ENCODE data around the gene CYB5A. TPM values are rescaled to one million over a fixed set of nuclear protein-coding genes. Genes with fewer than 3 reads are reported as not detected.

Gene CYB5A
- polyA plus RNA-seq, 1 donor, result 258 TPM

- DNase-seq, result no peak
Measured at GRCh38 chr18:74278983-74279382, 12.8 kb downstream of the CYB5A start.

GRCh38 chr18:74278058-74278457 is 13.7 kb downstream of the CYB5A start:
- no peak for DNase-seq

- no peak for DNase-seq
Measured at GRCh38 chr18:74277296-74277695, 14.5 kb downstream of the CYB5A start.

GRCh38 chr18:74276609-74277008 is 15.2 kb downstream of the CYB5A start:
- DNase-seq, result no peak

GRCh38 chr18:74275736-74276135 is 16.0 kb downstream of the CYB5A start:
- no peak for DNase-seq

GRCh38 chr18:74274700-74275099 is 17.1 kb downstream of the CYB5A start:
- DNase-seq, result no peak

GRCh38 chr18:74273394-74273793 is 18.4 kb downstream of the CYB5A start:
- no peak for DNase-seq

GRCh38 chr18:74271635-74272034 is 20.1 kb downstream of the CYB5A start:
- no peak for DNase-seq

GRCh38 chr18:74268933-74269620 is 22.7 kb downstream of the CYB5A start:
- no peak for DNase-seq

GRCh38 chr18:74268175-74268574 is 23.6 kb downstream of the CYB5A start:
- no peak for DNase-seq

- DNase-seq, result no peak
Measured at GRCh38 chr18:74266161-74266560, 25.6 kb downstream of the CYB5A start.

GRCh38 chr18:74265546-74266098 is 26.1 kb downstream of the CYB5A start:
- no peak for DNase-seq

- DNase-seq, result no peak
Measured at GRCh38 chr18:74264303-74265020, 27.3 kb downstream of the CYB5A start.

GRCh38 chr18:74261053-74261713 is 30.6 kb downstream of the CYB5A start:
- DNase-seq, result no peak

- DNase-seq, result no peak
Measured at GRCh38 chr18:74259347-74259746, 32.4 kb downstream of the CYB5A start.

- DNase-seq, result no peak
Measured at GRCh38 chr18:74257083-74257482, 34.7 kb downstream of the CYB5A start.

- no peak for DNase-seq
Measured at GRCh38 chr18:74256190-74256589, 35.6 kb downstream of the CYB5A start.

GRCh38 chr18:74255131-74255616 is 36.6 kb downstream of the CYB5A start:
- DNase-seq, result no peak

- DNase-seq, result no peak
Measured at GRCh38 chr18:74252039-74252395, 39.7 kb downstream of the CYB5A start.

GRCh38 chr18:74251297-74252038 is 40.3 kb downstream of the CYB5A start:
- no peak for DNase-seq

GRCh38 chr18:74250131-74250530 is 41.6 kb downstream of the CYB5A start:
- no peak for DNase-seq
